Stomach (tissue), 9 donors: Measurements from ENCODE around the gene CINP. TPM values are rescaled to one million over a fixed set of nuclear protein-coding genes. Genes with fewer than 3 reads are reported as not detected.
A peak's percentile ranks its signal among the peaks of the same experiment; 100 is the strongest.

Experiments
- DNase-seq, 2 donors: peaks; one replicate each; pipeline versions ENCODE4 v3.0.0 to v3.0.0-alpha.2; 2013 to 2019
- H3K27ac ChIP-seq, 5 donors: fragments of 200-600 bp in 4 of 5; sonication (generic) in 4 of 5; one replicate each; pipeline ENCODE4 v1.5.1; 2013 to 2019; ENCODE audit warnings: mild to moderate bottlenecking in 1 of 5, moderate library complexity in 1 of 5
- H3K27me3 ChIP-seq, 3 donors: fragments of 200-600 bp; sonication (generic); one replicate each; pipeline ENCODE4 v1.5.1; 2017 to 2019; ENCODE audit warnings: mixed run types in 1 of 3
- H3K36me3 ChIP-seq, 4 donors: fragments of 200-600 bp; sonication (generic); 1 replicate in 3 of 4; 2 replicates in 1 of 4; pipeline ENCODE4 v1.5.1; 2016 to 2019
- H3K4me1 ChIP-seq, 4 donors: fragments of 200-600 bp; sonication (generic); one replicate each; pipeline ENCODE4 v1.5.1; 2016 to 2019
- H3K4me3 ChIP-seq, 4 donors: fragments of 200-600 bp; sonication (generic) in 3 of 4; one replicate each; pipeline ENCODE4 v1.5.1; 2016 to 2019; ENCODE audit warnings: mild to moderate bottlenecking in 1 of 4
- H3K9me3 ChIP-seq, 4 donors: fragments of 200-600 bp; sonication (generic); one replicate each; pipeline ENCODE4 v1.5.1; 2016 to 2019
- CTCF ChIP-seq, 7 experiments: fragments of 450-650 bp in 4 of 7; fragments of 200-600 bp in 3 of 7; sonication (generic) in 3 of 7; IDR thresholded peaks; one replicate each; pipeline ENCODE4 v1.5.1; 2016 to 2019; ENCODE audit warnings: antibody characterized with exemption in 7 of 7, control low read depth in 2 of 7, mild to moderate bottlenecking in 1 of 7
- EP300 ChIP-seq: sonication (generic); formaldehyde crosslinking; IDR thresholded peaks from one replicate; pipeline ENCODE4 v1.6.1; 2017; ENCODE audit warnings: antibody characterized with exemption
- POLR2A ChIP-seq, 4 donors: fragments of 450-650 bp; IDR thresholded peaks; one replicate each; pipeline ENCODE4 v1.6.1; 2016; ENCODE audit warnings: antibody characterized with exemption in 4 of 4, control low read depth in 2 of 4, mild to moderate bottlenecking in 1 of 4, moderate library complexity in 1 of 4
- POLR2AphosphoS5 ChIP-seq, 3 donors: sonication (generic); formaldehyde crosslinking; IDR thresholded peaks; one replicate each; pipeline ENCODE4 v1.6.1; 2016; ENCODE audit warnings: antibody characterized with exemption in 3 of 3
- WGBS, 5 donors: extraction: QIAGEN DNeasy Blood & Tissue Kit in 3 of 5; methylation state at CpG; one replicate each; pipeline versions ENCODE4 v1.1.5 to v1.1.7; 2013 to 2018; 5-methylcytosine and 5-hydroxymethylcytosine counted together
- intact Hi-C: fragments of 100-400 bp; cut with DNase I; formaldehyde crosslinking; loops from one replicate; pipeline ENCODE4 v1.15.1; 2023; ENCODE audit warnings: low total_unique reads
- polyA plus RNA-seq, 3 donors: library from polyadenylated mRNA; stranded (reverse); fragments of 200-250 nt; gene quantifications; one replicate each; pipeline ENCODE4 v1.2.3, GENCODE V29; 2013
- total RNA-seq, 5 donors: library from RNA; depleted of rRNA; stranded (reverse); fragments of >200 nt; gene quantifications; one replicate each; pipeline versions ENCODE4 v1.1.0 to v1.2.3, GENCODE V29; 2014 to 2016
- donor health status: healthy with polysubstance abuse.
- donor health status: Bipolar disorder and iron deficiency.
- donor health status: healthy.

The CINP gene
- total and polyA plus RNA-seq, 8 donors = 0.29 to 65.5 (median 33.4) TPM

- TF ChIP-seq POLR2AphosphoS5 (IDR thresholded peaks at IDR 0.05) = no peak
- TF ChIP-seq CTCF (IDR thresholded peaks at IDR 0.05) = no peak
- TF ChIP-seq EP300 = no peak
- TF ChIP-seq POLR2A (IDR thresholded peaks at IDR 0.05) = no peak
- Histone ChIP-seq H3K27me3 (no peaks in the 10 kb centered on the region), H3K4me1 (peaks cover 0 to 9% (median 3%) of the 10 kb centered on the region in 4 donors), H3K27ac (peak overlapping the region in 2 of 5 donors; percentile 48 to 64), H3K4me3 (no peak overlapping the region), H3K9me3 (no peaks in the 10 kb centered on the region), H3K36me3 (peaks cover 0 to 8% (median under 1%) of the 10 kb centered on the region in 4 donors)
- intact Hi-C loops = no loop called here
- 67 to 84% (median 81%) methylated on average over 4 of the region's 4 CpGs for WGBS, 5 donors
- DNase-seq = no peak
Observed at GRCh38 chr14:102371361-102371760, 8.7 kb upstream of the CINP start.

- no peak for TF ChIP-seq EP300
- TF ChIP-seq POLR2AphosphoS5 (IDR thresholded peaks at IDR 0.05) = no peak
- no peak for TF ChIP-seq CTCF (IDR thresholded peaks at IDR 0.05)
- TF ChIP-seq POLR2A (IDR thresholded peaks at IDR 0.05) = no peak
- Histone ChIP-seq H3K4me3 (no peak overlapping the region), H3K27me3 (no peaks in the 10 kb centered on the region), H3K36me3 (peaks cover 0 to 8% (median 0%) of the 10 kb centered on the region in 4 donors), H3K9me3 (no peaks in the 10 kb centered on the region), H3K27ac (peak overlapping the region in 2 of 5 donors; percentile 48 to 64), H3K4me1 (peaks cover 0 to 9% (median 2%) of the 10 kb centered on the region in 4 donors)
- intact Hi-C loops = no loop called here
- WGBS, 5 donors = 70 to 87% (median 80%) methylated on average over 11 of the region's 11 CpGs
- peak in 1 of 2 donors; percentile 16 for DNase-seq
Observed at GRCh38 chr14:102370305-102370809, 7.7 kb upstream of the CINP start.

DNA sequence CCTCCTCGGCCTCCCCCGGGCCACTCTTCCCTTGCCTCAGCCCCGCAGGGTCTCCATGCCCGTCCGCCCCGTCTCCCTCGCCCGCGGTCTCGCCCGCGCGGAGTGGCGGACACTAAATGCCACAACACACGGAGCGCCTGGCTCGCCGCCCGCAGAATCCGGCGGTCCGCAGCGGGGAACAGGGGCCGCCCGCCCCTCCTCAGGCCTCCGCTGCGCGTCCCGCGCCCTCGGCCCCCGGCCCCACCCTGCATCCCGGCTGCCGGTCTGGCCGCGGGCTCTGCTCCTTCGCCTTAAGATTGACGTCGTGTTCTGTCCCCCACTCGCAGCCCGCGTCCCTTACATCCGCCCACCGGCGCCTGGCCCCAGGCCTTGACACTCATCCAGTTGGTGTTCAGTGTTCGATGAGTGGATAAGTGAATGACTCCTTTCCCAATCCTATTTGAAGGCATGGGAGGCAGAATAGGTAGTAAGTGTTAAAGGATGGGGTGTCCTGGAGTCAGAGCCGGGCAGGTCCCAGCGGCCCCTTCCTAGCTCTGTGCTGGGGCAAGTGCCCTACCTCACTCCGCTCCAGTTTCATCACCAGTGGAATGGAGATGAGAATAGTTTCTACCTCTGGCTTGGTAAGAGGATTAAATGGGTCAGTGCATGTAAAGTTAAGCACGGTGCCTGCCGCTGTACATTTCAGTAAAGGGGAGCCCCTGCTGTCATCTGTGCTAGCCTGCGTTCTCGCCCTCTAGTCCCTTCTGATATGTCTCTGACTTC lies 673 bp upstream of the CINP start:
- Histone ChIP-seq H3K27ac (peak overlapping the region; percentile 71 to 99 (median 96)), H3K4me1 (peaks cover 18 to 44% (median 32%) of the 10 kb centered on the region in 4 donors), H3K4me3 (peak overlapping the region; percentile 88 to 96 (median 94)), H3K9me3 (no peaks in the 10 kb centered on the region), H3K27me3 (no peaks in the 10 kb centered on the region), H3K36me3 (peaks cover under 1 to 20% (median 11%) of the 10 kb centered on the region in 4 donors)
- WGBS, 5 donors = 1 to 3% (median 2%) methylated on average over 37 to 53 of the region's 53 CpGs
- peak; percentile 40 to 73 for DNase-seq
- no peak for TF ChIP-seq CTCF (IDR thresholded peaks at IDR 0.05)
- intact Hi-C loops = no loop called here

- H3K36me3 ChIP-seq = peaks cover 5 to 33% (median 24%) of the 10 kb centered on the region in 4 donors
- DNase-seq = peak in 1 of 2 donors; percentile 31
- peak overlapping the region; percentile 87 to 99 (median 96) for H3K27ac ChIP-seq
- TF ChIP-seq EP300 (no peak), POLR2A (IDR thresholded peaks at IDR 0.05) (no peak), POLR2AphosphoS5 (IDR thresholded peaks at IDR 0.05) (no peak), CTCF (IDR thresholded peaks at IDR 0.05) (no peak)
- no peaks in the 10 kb centered on the region for H3K27me3 ChIP-seq
- no peaks in the 10 kb centered on the region for H3K9me3 ChIP-seq
- peak overlapping the region; percentile 88 to 96 (median 94) for H3K4me3 ChIP-seq
- peaks cover 18 to 47% (median 31%) of the 10 kb centered on the region in 4 donors for H3K4me1 ChIP-seq
- WGBS, 5 donors = 6 to 19% (median 11%) methylated on average over 4 of the region's 4 CpGs
- intact Hi-C loops = no loop called here
Observed at GRCh38 chr14:102362084-102362483, 606 bp downstream of the CINP start.
